ENCODE measurements around the gene IL37. TPM values are rescaled to one million over a fixed set of nuclear protein-coding genes. Genes with fewer than 3 reads are reported as not detected.

The IL37 gene
- total and polyA plus RNA-seq, 2 donors (not counting 3 experiments of a cell fraction or from before 2014, with no cell fraction given), result not detected

- Histone ChIP-seq H3K4me3 (replicated peaks in 1 of 3; ENCODE audit: insufficient read depth in 1 of 3, low read depth in 1 of 3, low read length in 3 of 3) (no peak overlapping the region), H3K4me1 (ENCODE audit: control insufficient read depth, extremely low read depth, insufficient read depth, low read length) (no peaks in the 10 kb centered on the region), H3K4me2 (ENCODE audit: insufficient read depth, low read length) (no peak overlapping the region), H3K36me3 (ENCODE audit: control insufficient read depth in 2 of 2, extremely low read depth in 1 of 2, insufficient read depth in 2 of 2, low read length in 2 of 2) (no peaks in the 10 kb centered on the region), H2AFZ (ENCODE audit: low read depth, low read length) (no peak overlapping the region), H3K9me1 (replicated peaks; ENCODE audit: control insufficient read depth, extremely low read depth, insufficient read depth, low read length) (no peaks in the 10 kb centered on the region), H3K27ac (ENCODE audit: insufficient read depth, low read depth, low read length) (no peak overlapping the region), H3K9me3 (replicated peaks; ENCODE audit: control insufficient read depth, insufficient read depth, low read length) (no peaks in the 10 kb centered on the region), H4K20me1 (replicated peaks; ENCODE audit: control insufficient read depth, extremely low read depth, insufficient read depth, low read length) (no peaks in the 10 kb centered on the region), H3K27me3 (ENCODE audit: control insufficient read depth in 2 of 2, insufficient read depth in 2 of 2, low read length in 2 of 2) (peaks cover 5 to 12% of the 10 kb centered on the region in 2 experiments), H3K9ac (replicated peaks; ENCODE audit: extremely low read depth, insufficient read depth, low read length) (no peak overlapping the region), H3K79me2 (ENCODE audit: control insufficient read depth, insufficient read depth, low read length) (no peaks in the 10 kb centered on the region)
- TF ChIP-seq JUN (IDR thresholded peaks at IDR 0.05; ENCODE audit: borderline replicate concordance, insufficient read depth, insufficient read length, low read depth) (no peak), CTCF (IDR thresholded peaks at IDR 0.05; ENCODE audit: extremely low read depth in 1 of 2, insufficient read depth in 1 of 2, low read depth in 1 of 2, low read length in 2 of 2) (no peak), FOS (IDR thresholded peaks at IDR 0.05; ENCODE audit: borderline replicate concordance, insufficient read depth, low read length) (no peak), MAX (IDR thresholded peaks at IDR 0.05; ENCODE audit: insufficient read depth, insufficient read length) (no peak), POLR2A (IDR thresholded peaks at IDR 0.05; ENCODE audit: low read depth, low read length) (no peak), EZH2 (IDR thresholded peaks at IDR 0.05; ENCODE audit: borderline replicate concordance, low read depth, low read length, severe bottlenecking) (no peak)
- intact Hi-C loops (cut with micrococcal nuclease) (no loop called here), dilution Hi-C loops (cut with MboI; ENCODE audit: extremely low pct_ligation_motif_present, low sequenced_read_pairs) (no loop called here)
- no TSS peak for BruUV-seq (replicated peaks)
- POLR2A ChIA-PET, result no interaction called here
- FAIRE-seq, result no peak
- no peak for DNase-seq (ENCODE audit: low read depth, low spot score)
- CTCF ChIA-PET, result interaction anchor here (0.8 kb wide), 1 partner anchor 35 kb away, joined by 3 read pairs; no protein-coding TSS in a partner anchor
Observed at GRCh38 chr2:112906276-112906675, 4.7 kb upstream of the IL37 start.

Measured in endothelial cell of umbilical vein (primary cell).